Neural crest cell (in vitro differentiated cells): ENCODE measurements around the gene MNT. TPM values are rescaled to one million over a fixed set of nuclear protein-coding genes. Genes with fewer than 3 reads are reported as not detected.
A peak's percentile ranks its signal among the peaks of the same experiment; 100 is the strongest.

Experiments
- DNase-seq: peaks from one replicate; pipeline ENCODE4 v3.0.0; 2021; ENCODE audit warnings: low read depth, mixed read lengths, low spot score
- H3K27ac Mint-ChIP-seq: one replicate; pipeline ENCODE4 v1.8.0; 2021; ENCODE audit warnings: mild to moderate bottlenecking, mixed read lengths; ENCODE audit not compliant: unreplicated experiment
- H3K27me3 Mint-ChIP-seq: 2 replicates; pipeline ENCODE4 v1.8.0; 2021; ENCODE audit warnings: low read depth, mild to moderate bottlenecking, mixed read lengths
- H3K36me3 Mint-ChIP-seq: 2 replicates; pipeline ENCODE4 v1.8.0; 2021; ENCODE audit warnings: low read depth, mild to moderate bottlenecking, mixed read lengths
- H3K4me1 Mint-ChIP-seq: 2 replicates; pipeline ENCODE4 v1.8.0; 2021; ENCODE audit warnings: mixed read lengths
- H3K4me3 Mint-ChIP-seq: one replicate; pipeline ENCODE4 v1.8.0; 2021; ENCODE audit warnings: mild to moderate bottlenecking, mixed read lengths
- H3K9me3 Mint-ChIP-seq: 2 replicates; pipeline ENCODE4 v1.8.0; 2021; ENCODE audit warnings: mixed read lengths
- total RNA-seq: library from RNA; stranded (reverse); gene quantifications from 2 replicates; pipeline ENCODE4 v1.2.1, GENCODE V29; 2021
- TF ChIP-seq, protein P1 (sequence below): fragments of 200-600 bp; sonication (generic); conservative IDR thresholded peaks from 2 replicates; pipeline ENCODE4 v1.5.0; 2021; ENCODE audit warnings: antibody characterized with exemption, mild to moderate bottlenecking

The MNT gene
- total RNA-seq, 1 donor from 2014 or later: 26.9 TPM

DNA sequence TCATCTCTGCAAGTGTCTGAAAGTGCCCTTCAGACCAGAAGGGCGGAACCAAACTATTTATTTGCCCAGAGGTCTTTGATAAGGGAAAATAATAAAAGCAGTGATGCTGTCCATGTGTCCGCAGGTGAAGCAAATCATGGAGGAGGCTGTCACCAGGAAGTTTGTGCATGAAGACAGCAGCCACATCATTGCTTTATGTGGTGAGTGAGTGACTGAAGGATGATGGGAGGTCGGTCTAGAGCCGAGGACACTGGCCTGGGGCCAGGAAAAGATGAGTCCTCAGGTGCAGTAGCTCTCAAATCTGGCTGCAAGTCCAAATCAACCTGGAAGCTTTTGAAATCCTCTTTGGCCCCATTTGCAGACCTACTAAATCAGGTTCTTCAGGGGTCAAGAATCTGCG lies 57.4 kb downstream of the MNT start:
- DNase-seq: no peak
- no peaks in the 10 kb centered on the region for H3K36me3 Mint-ChIP-seq
- TF ChIP-seq, protein P1, sequence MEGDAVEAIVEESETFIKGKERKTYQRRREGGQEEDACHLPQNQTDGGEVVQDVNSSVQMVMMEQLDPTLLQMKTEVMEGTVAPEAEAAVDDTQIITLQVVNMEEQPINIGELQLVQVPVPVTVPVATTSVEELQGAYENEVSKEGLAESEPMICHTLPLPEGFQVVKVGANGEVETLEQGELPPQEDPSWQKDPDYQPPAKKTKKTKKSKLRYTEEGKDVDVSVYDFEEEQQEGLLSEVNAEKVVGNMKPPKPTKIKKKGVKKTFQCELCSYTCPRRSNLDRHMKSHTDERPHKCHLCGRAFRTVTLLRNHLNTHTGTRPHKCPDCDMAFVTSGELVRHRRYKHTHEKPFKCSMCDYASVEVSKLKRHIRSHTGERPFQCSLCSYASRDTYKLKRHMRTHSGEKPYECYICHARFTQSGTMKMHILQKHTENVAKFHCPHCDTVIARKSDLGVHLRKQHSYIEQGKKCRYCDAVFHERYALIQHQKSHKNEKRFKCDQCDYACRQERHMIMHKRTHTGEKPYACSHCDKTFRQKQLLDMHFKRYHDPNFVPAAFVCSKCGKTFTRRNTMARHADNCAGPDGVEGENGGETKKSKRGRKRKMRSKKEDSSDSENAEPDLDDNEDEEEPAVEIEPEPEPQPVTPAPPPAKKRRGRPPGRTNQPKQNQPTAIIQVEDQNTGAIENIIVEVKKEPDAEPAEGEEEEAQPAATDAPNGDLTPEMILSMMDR: no peak
- H3K27ac Mint-ChIP-seq: no peak overlapping the region
- no peak overlapping the region for H3K4me3 Mint-ChIP-seq
- no peaks in the 10 kb centered on the region for H3K9me3 Mint-ChIP-seq
- H3K4me1 Mint-ChIP-seq: peaks cover 13% of the 10 kb centered on the region
- H3K27me3 Mint-ChIP-seq: no peaks in the 10 kb centered on the region

DNA sequence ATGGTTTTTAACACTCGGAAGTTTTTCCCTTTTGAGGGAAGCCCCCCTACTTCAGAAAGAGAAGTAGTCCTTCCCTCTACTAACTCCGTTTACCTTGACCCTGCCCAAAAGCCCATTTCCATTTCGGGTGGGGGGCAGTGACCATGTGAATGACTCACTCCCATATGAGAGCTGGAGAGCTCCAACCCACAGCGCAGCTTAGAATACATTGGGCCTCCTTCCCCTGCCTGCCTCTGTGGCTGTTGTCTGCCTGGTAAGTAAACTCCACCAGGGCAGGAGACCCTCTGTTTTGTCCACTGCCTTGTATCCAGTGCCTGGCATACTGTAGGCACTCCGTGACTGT lies 62.6 kb downstream of the MNT start:
- H3K27me3 Mint-ChIP-seq: no peaks in the 10 kb centered on the region
- peaks cover 9% of the 10 kb centered on the region for H3K36me3 Mint-ChIP-seq
- peak overlapping the region; percentile 86 for H3K27ac Mint-ChIP-seq
- TF ChIP-seq, protein P1: no peak
- H3K4me1 Mint-ChIP-seq: peaks cover 28% of the 10 kb centered on the region
- DNase-seq: no peak
- no peaks in the 10 kb centered on the region for H3K9me3 Mint-ChIP-seq
- peak overlapping the region; percentile 92 for H3K4me3 Mint-ChIP-seq

DNA sequence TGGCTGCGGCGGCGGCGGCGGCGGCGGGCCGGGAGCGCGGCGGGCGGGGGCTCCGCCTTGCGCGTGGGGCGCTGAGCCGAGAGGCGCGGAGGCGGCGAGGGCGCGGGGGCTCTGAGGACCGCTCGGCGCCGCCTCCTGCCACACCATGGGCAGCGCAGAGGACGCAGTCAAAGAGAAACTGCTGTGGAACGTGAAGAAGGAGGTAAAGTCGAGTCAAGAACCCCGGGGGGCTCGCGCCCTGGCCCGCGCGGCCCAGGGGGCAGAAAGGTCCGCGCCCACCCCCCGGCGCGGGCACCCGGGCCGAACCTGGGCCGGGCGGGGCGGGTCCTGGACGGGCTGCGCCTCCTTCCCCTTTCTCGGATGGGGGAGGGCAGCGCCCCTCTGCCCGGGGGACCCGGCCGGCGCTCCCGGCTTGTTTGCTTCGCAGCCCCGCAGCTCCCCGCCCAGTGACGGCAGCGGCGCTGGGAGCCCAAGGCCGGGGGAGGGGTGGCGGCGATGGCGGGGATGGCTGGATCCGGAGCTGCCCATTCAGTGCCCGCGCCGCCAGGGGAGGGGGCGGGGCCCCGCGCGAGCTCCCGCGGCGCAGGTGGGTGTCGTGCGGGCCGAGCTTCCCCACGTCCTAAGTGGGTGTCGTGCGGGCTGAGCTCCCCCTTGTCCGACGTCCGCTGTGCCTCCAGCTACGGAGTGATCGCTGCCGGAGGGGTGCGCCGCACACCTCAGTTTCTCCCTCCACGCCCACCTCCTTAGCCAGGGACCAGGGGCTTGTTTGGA lies 63.1 kb downstream of the MNT start:
- H3K27ac Mint-ChIP-seq: no peak overlapping the region
- H3K36me3 Mint-ChIP-seq: peaks cover 9% of the 10 kb centered on the region
- no peaks in the 10 kb centered on the region for H3K9me3 Mint-ChIP-seq
- H3K4me3 Mint-ChIP-seq: peak overlapping the region; percentile 99
- H3K4me1 Mint-ChIP-seq: peaks cover 28% of the 10 kb centered on the region
- TF ChIP-seq, protein P1: no peak
- DNase-seq: peak; percentile 37
- no peaks in the 10 kb centered on the region for H3K27me3 Mint-ChIP-seq

DNA sequence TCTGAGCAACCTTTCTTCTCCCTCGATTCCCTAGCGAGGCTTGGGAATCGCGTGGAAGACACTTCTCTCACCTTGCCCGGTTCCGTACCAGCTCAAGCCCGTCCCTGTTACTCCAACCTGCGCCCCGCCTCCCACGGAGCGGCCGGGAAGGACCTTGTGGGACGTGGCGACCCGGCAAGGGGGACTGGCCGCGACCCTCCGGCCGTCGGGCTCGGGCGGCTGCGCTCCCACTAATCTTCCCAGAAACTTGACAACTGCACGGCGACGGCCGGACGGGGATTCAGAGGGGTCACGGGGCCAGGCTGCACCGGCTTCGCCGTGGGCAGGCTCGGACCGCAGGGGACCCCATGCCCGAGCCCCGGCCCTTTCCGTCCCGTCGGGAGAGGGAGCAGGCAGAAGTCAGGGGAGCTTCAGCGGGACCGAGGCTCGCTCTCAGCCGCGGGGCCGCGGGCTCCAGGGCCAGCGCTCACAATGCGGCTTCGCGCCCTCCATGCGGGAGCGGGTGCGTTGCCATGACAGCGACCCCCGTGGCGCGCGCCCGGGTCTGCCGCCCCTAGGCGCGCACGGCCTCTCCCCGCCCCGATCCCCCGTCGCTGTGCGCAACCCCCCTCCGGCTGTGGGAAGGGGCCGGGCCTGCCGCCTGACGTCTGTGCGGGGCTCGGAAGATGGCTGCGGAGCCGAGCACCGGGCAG lies 63.9 kb downstream of the MNT start, which contains the start of gene SGSM2:
SGSM2 (plus strand) TSS at position 650 of the 692 bp plus-strand sequence. CDS start 188 bp downstream, outside the sequence.
- H3K4me1 Mint-ChIP-seq: peaks cover 28% of the 10 kb centered on the region
- peak; percentile 67 for DNase-seq
- H3K36me3 Mint-ChIP-seq: peaks cover 9% of the 10 kb centered on the region
- TF ChIP-seq, protein P1: no peak
- no peaks in the 10 kb centered on the region for H3K9me3 Mint-ChIP-seq
- H3K4me3 Mint-ChIP-seq: peak within 1 kb of the TSS; percentile 99
- peak within 1 kb of the TSS; percentile 99 for H3K27ac Mint-ChIP-seq
- no peaks in the 10 kb centered on the region for H3K27me3 Mint-ChIP-seq

DNA sequence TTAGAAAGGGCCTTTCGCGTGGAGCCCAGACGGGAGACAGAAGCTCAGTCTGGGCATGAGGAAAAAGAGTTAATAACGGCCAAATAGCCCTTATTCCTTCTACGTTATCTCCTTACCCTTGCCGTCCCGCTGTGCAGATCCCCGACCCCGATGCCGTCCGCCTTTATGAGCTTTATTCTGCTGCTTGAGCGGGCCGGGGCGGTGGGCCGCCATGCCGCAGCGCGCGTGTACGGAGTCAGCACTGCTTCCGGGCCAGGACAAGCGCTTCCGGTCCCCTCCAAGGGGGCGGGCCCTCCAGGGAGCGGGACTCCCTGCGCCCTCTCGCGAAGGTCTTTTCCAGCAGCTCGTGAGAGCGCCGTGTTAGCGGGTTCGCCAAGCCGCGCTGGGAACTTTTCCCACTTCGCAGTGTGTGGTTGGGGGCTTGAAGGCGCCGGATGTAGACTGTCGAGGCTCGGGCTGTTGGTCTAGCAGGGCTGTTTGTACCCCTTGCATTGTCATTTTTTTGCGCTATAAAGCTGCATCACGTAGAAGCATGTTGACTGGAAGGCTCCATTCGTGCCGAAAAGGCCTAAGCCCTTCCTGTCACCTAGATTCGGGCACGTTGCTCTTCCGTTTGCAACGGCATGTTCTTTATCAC lies 64.5 kb downstream of the MNT start, which contains the start of gene TSR1:
TSR1 (minus strand) TSS at position 243 of the 637 bp plus-strand sequence; CDS start at position 213, 30 bp downstream.
- TF ChIP-seq, protein P1: no peak
- peaks cover 9% of the 10 kb centered on the region for H3K36me3 Mint-ChIP-seq
- H3K4me3 Mint-ChIP-seq: peak within 1 kb of the TSS; percentile 99

More for the DNA sequence above, 64.5 kb downstream of the MNT start, which contains the start of gene TSR1:
- H3K27me3 Mint-ChIP-seq: no peaks in the 10 kb centered on the region
- H3K27ac Mint-ChIP-seq: peak within 1 kb of the TSS; percentile 99
- H3K9me3 Mint-ChIP-seq: no peaks in the 10 kb centered on the region
- DNase-seq: peak; percentile 83
- peaks cover 28% of the 10 kb centered on the region for H3K4me1 Mint-ChIP-seq
